Left colon (tissue), 2 donors: ENCODE measurements around the gene CD52. TPM values are rescaled to one million over a fixed set of nuclear protein-coding genes. Genes with fewer than 3 reads are reported as not detected.

Experiments used
- ATAC-seq: fragments of 200-7000 bp; cut with Tn5 transposase; one replicate; pipeline ENCODE4 v1.9.1; 2020; ENCODE audit warnings: mild to moderate bottlenecking, moderate library complexity
- DNase-seq, 2 donors: peaks; one replicate each; pipeline ENCODE4 v3.0.0-alpha.2; 2020
- intact Hi-C, 2 donors: fragments of 100-400 bp; cut with DNase I in 1 of 2; cut with micrococcal nuclease in 1 of 2; formaldehyde crosslinking; loops; one replicate each; pipeline versions ENCODE4 v1.11.2 to v1.14.0; 2022; cut with DNase I, micrococcal nuclease
- long read RNA-seq: library from polyadenylated mRNA; unstranded; transcript quantifications from one replicate; pipeline ENCODE4 v2.0.0, GENCODE V29; 2021
- total RNA-seq, 2 donors: library from RNA; stranded (reverse); fragmentation: NEBNext Ultra II Directional; extraction: Animal tissue kit (Norgen Biotek cat#: 25700); gene quantifications; one replicate each; pipeline ENCODE4 v1.2.1, GENCODE V29; 2021
- donor health status: DM: no; HTN: no; CAD: no.
- donor health status: DM: yes; HTN: yes; CAD: no.

The CD52 gene, protein sequence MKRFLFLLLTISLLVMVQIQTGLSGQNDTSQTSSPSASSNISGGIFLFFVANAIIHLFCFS
- 10 to 100 TPM in 1 of 2 donors, 1 to 10 TPM in 1; 5.7 to 12.9 TPM for total RNA-seq
- long read RNA-seq, partial matches to known transcripts: 0 of 1 reads
- long read RNA-seq, other reads (novel, unspliced or antisense): 1 of 1 reads

DNA sequence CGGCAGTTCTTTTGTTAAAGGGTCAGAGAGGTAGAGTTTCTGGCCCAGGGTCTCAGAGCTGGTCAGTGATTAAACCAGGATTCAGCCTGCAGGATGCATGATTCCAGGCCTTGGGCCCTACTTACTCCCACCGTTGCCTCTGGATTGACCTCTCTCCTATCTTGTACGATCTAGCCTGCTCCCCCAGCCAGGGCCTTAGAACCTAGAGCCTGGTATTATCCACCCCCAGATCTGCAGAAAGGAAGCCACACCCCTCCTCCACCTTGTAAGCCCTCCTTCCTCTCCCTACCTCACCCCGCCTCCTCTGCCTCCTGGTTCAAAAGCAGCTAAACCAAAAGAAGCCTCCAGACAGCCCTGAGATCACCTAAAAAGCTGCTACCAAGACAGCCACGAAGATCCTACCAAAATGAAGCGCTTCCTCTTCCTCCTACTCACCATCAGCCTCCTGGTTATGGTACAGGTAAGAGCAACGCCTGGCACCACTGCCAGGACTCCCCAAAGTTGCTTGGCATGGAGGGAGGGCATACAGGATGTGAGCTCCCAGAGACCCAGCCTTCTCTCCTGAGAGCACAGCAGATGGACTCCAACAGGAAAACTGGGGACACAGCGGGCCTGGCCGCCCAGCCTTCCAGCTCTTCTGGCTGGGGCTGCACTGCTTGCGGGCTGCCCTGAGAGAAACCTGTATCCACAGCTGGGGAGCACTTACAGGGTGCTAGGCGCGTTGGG, at the start of gene CD52:
TSS of gene CD52 (plus strand) at position 347 of the 726 bp plus-strand sequence. CDS start at position 407, 60 bp downstream.
- ATAC-seq (no peak), DNase-seq (peak; percentile 35 to 43)
- intact Hi-C loops: no loop called here

DNA sequence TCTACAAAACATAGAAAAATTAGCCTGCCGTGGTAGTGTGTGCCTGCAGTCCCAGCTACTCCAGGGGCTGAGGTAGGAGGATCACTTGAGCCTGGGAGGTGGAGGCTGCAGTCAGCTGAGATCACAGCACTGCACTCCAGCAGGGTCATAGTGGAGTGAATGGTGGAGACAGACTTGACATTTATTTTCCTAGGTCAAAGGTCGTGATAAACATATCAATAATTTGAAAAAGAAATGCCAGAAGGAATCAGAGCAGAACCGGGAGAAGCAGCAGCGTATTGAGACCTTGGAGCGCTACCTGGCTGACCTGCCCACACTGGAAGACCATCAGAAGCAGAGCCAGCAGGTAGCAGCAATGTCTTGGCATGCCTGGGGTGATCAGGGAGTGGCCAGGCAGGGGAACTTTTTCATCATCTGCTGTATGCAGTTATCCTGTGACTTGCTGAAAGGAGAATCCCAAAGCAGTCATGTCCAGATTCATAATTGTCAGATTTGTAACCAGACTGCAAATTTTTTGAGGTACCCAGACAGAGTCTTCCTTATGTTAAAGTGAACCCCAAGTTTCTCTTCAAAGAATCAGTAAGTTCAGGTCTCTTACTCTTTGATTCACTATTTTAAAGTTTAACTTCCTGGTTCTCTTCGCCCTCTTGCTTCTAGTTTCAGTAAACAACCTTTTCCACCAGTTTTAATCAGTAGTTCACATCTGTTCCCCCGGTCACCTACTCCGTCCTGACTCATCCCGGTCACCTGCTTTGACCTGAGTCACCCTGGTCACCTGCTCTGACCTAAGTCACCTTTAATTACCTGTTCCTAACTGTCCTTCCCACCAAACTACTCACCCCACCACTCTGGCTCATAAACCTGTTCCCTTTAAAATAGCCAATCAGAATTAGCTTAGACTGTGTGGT, 49.2 kb upstream of the CD52 start:
- ATAC-seq (no peak), DNase-seq (no peak)
- intact Hi-C loops: no loop called here

DNA sequence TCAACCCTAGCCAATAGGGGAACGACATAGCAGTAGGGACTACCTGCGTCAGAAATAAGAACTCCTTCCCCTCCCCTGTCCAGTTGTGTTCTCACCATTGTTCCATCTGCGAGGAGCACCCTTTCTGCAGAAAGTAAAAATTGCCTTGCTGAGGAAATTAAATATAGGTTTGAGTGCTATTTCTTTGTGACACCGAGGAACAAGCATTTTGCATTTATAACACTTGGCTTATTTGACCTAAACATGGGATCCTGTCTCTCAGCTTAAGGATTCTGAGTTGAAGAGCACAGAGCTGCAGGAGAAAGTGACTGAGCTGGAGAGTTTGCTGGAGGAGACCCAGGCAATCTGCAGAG, 48.6 kb upstream of the CD52 start:
- ATAC-seq (no peak), DNase-seq (no peak)
- intact Hi-C loops: no loop called here

DNA sequence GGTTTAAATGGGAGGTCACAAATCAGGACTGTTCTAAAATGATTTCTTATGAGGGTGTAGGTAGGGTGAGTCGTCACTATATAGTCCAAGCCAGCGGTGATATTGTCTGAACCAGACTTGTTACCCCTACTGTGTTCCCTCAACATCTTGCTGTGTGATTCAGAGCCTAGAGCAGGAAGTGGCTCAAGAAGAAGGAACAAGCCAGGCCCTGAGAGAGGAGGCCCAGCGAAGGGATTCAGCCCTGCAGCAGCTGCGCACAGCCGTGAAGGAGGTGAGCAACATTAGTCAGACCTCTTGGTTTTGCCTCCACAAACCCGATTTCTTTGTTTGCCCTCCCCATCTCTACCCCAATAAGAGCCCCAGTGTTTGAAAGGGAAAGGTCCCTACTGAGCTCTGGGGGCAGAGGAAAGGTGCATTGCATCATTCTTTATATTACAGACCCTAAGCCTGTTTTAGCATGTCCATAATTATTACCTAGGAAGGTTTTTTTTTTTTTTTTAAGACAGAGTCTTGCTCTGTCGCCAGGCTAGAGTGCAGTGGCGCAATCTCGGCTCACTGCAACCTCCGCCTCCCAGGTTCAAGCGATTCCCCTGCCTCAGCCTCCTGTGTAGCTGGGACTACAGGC, 42.8 kb upstream of the CD52 start:
- intact Hi-C loops: loop anchor here (2.0 to 10.0 kb wide), 2 partner anchors 48 to 50 kb away; no protein-coding TSS in a partner anchor
- peak in 1 of 2 donors; percentile 34 for DNase-seq
- no peak for ATAC-seq

DNA sequence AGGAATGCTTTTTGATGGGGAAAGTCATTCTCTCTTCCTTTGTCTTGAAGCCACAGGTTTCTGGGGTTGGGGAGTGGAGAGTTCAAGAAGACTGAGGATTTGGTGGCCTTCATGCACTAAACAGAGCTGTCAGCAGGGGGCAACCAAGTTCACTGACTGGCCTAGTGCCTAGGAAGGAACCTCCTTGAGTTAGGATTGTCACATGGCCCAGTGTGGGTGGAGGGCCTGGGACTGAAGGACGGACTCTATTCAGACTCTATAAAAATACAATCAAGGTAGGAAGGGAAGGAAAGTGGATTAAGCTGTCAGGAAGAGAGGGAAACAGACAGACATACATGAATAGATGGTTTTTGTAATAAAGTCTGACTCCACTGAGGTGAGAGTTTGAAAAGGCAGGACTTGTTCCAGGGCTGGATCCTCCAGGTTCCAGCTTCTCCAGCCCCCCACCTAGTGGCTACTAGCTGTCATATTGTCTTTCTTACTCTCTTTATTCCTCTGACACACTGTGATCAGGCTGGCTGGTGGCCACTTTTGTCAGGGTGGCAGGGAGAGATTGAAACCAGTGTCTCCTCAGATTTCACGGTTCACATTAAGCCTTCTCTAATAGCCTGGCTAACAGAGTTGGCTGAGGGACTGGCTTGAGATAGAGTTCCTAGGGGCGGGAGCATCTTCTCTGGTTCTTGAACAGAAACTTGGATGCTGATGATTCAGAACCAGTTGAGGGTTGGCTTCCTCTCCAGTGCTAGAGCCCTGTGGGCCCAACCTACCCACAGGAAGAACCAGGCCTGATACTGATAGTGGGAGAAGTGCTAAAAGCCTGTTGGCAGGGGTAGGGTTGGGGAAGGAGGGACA, 42.0 kb upstream of the CD52 start:
- intact Hi-C loops: loop anchor here (2.0 to 10.0 kb wide), 2 partner anchors 47 to 49 kb away; no protein-coding TSS in a partner anchor
- ATAC-seq (peak; percentile 47), DNase-seq (peak; percentile 90 to 91)

DNA sequence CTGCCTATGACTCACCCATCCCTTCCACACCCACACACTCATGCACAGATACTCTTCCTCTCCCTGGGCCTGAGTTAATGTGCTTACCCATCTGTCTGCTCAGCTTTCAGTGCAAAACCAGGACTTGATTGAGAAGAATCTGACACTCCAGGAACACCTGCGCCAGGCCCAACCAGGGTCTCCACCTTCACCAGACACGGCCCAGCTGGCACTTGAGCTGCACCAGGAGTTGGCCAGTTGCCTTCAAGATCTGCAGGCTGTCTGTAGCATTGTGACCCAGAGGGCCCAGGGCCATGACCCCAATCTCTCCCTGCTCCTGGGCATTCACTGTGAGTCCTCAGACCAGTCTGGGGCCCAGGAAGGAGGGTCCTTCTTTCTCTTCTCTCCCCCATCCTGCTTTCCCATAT, 41.3 kb upstream of the CD52 start:
- DNase-seq (peak in 1 of 2 donors; percentile 59), ATAC-seq (peak; percentile 48)
- intact Hi-C loops: loop anchor here in 1 of 2 donors (10.0 kb wide), 1 partner anchor 48 kb away; no protein-coding TSS in a partner anchor

DNA sequence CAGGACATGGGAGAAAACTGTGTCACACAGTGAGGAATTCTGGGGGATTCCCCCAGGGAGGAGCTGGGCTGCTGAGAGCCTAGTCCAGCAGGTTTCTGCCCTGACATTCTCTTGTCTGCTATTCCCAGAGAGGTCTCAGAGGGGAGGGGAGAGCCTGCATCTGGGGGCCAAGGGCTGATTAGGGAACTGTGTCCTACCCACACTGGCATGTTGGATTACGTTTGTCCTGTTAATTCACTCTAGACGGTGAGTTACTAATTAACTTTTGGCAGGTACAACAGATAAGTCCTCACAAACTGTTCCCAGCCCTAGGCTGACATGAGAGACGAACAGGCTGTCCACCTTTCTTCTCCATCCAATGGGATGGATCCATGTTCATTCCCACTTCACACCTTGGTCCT, 40.5 kb upstream of the CD52 start:
- peak; percentile 39 to 58 for DNase-seq
- intact Hi-C loops: loop anchor here in 1 of 2 donors (10.0 kb wide), 1 partner anchor 48 kb away; no protein-coding TSS in a partner anchor
- peak; percentile 41 for ATAC-seq

DNA sequence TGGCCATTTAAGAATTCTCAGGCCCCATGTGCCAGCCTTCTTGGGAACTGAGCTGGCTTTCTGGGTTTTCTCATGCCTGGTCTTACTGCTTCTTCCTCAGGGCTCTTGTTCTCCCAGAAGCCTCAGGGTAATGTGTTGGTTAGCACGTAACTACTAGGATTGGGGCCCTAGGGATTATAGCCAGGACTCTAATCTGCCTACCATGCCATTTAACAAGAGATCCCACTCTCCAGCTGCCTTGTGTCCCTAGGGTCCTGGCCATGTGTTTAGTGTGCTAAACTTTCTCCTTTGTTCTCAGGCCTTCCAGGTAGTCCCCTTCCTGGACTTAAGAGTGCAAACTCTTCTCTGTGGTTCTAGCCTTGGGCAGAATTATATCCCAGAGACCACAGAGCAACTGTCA, 40.0 kb upstream of the CD52 start:
- DNase-seq (no peak), ATAC-seq (no peak)
- intact Hi-C loops: loop anchor here in 1 of 2 donors (10.0 kb wide), 1 partner anchor 47 kb away; no protein-coding TSS in a partner anchor

DNA sequence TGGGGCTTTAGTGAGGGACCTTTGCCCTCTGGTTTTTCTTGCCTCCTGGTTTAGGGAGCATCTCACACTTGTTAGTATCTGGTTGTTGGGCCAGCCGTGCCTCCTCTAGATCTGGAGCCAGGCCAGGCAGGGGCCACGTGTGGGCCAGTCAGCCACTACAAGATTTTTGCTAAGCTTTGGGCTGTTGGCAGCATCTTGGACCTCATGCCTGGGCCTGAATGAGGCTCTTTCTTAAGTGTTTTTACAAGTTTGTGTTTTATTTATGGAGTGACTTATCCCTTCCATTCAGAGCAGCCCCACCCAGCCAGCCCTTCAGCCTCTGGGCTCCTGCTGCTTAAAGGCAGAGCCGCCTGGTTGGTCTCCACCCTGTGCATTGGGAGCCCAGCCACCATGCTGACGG, 39.5 kb upstream of the CD52 start:
- DNase-seq (peak; percentile 88 to 94), ATAC-seq (peak; percentile 57)
- intact Hi-C loops: loop anchor here in 1 of 2 donors (10.0 kb wide), 1 partner anchor 46 kb away; no protein-coding TSS in a partner anchor

DNA sequence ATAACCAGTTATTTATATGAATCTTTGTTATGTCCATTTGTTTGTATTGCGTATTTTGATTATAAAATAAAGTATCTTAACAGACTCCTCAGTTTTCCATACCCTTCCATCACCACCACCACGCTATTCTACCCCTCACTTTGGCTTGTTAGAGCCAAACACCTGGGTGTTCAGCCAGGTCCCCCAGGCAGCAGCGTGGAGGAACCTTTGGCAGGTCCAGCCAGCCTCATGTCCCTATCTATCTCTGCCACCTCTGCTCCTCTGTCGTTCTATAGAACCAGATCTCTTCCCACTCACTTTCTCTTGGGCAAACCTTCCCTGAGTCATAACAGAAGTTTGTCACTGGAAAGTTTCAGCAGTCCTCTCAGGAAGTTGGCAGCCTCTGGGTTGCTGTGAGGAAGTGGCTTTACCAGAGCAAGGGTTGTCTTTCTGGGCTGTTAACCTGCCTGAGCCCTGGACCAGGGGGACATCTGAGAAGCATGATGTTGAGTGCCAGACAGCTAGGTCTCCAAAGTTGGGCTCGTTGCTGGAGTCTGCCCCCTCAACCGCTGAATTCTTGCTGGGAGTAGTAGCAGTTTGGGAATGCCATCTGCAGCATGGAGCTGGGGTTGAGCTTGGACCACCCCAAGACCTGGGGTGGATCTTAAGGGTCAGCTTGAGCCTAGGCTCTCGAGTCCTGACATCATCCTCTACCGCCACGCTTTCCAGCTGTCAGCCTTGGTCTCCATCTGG, 38.9 kb upstream of the CD52 start:
- ATAC-seq (peak; percentile 28), DNase-seq (peak; percentile 70 to 71)
- intact Hi-C loops: loop anchor here in 1 of 2 donors (10.0 kb wide), 1 partner anchor 46 kb away; no protein-coding TSS in a partner anchor

DNA sequence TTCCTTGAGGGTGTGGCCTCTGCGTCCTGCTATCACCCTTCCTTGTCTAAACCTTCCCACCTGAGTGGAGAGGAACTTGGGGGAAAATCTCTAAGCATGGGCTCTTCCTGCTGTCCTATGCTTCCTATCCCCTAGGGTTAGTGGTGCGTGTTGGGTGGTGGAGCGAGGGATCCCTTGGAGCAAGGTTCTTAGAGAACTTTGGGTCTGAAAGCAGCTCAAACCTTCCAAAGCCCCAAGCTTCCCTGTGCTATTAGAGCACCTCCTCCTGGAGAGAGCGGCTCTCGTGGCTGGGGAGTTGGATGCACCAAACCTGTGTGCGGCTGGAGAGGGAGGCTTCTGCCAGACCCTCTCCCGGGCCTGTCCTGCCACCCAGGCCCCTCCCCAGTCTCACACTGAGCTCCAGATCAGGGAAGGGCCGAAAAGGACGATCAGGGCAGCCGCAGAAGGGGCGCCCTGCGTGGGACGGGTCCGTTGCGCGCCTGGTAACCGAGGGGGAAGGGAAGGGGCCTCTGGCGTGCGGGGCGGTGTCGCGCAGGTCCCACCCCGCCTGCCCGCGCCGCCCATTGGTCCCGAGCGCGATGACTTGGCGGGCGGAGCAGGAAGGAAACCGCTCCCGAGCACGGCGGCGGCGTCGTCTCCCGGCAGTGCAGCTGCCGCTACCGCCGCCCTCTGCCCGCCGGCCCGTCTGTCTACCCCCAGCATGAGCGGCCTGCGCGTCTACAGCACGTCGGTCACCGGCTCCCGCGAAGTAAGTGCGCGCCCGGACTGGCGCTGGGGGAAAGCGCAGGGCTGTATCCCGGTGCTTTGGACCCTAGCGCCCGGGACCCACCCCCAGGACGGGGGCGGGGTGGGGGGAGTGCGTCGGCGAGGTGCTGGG, 38.1 kb upstream of the CD52 start, which contains the start of gene SH3BGRL3:
TSS of gene SH3BGRL3 (plus strand) at position 631 of the 877 bp plus-strand sequence. CDS start at position 701, 70 bp downstream.
- intact Hi-C loops: loop anchor here in 1 of 2 donors (10.0 kb wide), 1 partner anchor 45 kb away; no protein-coding TSS in a partner anchor
- ATAC-seq (peak; percentile 63), DNase-seq (peak; percentile 89 to 93)

DNA sequence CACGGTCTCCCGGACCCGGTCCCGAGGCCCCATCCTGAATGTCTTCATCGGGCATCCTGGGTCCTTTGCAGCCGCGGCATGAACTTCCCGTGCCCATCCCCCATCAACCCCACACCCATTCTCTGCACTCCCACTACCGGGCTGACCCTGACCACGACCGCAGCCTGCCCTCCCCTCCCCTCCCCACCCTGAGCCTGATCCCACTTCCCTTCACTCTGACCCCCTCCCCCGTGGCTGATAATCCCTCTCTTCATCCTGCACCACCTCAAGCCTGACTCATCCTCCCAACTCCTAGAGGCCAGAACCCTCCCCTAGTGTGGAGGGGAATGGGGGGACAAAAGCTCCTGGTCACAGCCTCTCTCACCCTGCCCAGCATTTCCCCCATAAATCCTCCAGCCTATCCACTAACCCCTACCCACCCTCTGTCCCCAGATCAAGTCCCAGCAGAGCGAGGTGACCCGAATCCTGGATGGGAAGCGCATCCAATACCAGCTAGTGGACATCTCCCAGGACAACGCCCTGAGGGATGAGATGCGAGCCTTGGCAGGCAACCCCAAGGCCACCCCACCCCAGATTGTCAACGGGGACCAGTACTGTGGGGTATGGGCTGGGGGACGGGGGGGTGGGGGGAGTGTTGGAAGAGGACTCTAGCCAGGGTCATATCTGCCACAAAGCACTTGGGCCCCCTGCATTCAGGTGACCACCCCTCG, 37.3 kb upstream of the CD52 start:
- DNase-seq (peak; percentile 61 to 66), ATAC-seq (no peak)
- intact Hi-C loops: no loop called here

DNA sequence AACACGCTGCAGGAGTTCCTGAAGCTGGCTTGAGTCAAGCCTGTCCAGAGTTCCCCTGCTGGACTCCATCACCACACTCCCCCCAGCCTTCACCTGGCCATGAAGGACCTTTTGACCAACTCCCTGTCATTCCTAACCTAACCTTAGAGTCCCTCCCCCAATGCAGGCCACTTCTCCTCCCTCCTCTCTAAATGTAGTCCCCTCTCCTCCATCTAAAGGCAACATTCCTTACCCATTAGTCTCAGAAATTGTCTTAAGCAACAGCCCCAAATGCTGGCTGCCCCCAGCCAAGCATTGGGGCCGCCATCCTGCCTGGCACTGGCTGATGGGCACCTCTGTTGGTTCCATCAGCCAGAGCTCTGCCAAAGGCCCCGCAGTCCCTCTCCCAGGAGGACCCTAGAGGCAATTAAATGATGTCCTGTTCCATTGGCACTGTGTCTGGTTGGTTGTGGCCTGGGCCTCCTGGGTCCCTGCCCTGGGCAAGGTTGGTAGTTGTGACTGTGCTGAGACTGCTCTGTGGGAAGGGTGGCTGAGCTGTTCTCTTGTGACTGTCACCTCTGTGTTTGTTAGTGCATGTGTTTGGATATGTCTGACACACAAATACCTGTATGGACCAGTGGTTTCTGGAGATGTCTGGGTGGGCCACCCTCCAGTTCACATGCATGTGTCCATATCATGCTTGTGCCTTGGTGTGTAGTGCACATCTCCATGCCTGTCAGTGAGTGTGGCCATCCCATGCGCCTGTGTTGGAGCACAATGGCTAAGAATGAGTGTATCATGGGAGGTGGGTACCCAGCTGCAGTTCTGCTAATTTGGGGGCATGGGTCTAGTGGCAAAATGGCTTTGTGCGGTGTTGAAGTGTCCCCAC, 36.4 kb upstream of the CD52 start:
- intact Hi-C loops: no loop called here
- ATAC-seq (no peak), DNase-seq (no peak)

DNA sequence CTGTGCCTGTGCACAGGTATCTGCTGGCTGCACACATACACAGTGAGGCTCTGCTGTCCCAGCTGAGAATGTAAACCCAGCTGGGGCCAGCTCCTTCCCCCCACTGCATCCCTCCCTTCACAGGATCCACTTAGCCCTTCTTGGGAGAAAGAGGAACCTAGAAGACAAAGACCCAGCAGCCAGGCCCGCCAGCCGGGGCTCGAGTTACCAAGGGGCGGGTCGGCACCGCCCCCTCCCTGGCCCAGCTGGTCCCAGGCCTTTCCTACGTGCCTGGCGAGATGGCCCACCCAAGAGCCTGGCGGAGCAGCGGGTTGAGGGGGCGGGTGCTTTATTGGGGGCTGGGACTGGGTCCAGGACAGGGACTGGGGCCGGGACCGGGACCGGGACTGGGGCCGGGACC, 35.8 kb upstream of the CD52 start:
- intact Hi-C loops: no loop called here
- no peak for ATAC-seq
- peak in 1 of 2 donors; percentile 46 for DNase-seq
